HEK293 (cell line): ENCODE results near the gene FSTL4.

ENCODE experiments used
- CTCF ChIP-seq: fragments of 450-650 bp; formaldehyde crosslinking; IDR thresholded peaks from 2 replicates; pipeline ENCODE4 v1.5.1; 2016; ENCODE audit warnings: missing biosample characterization, missing genetic modification characterization
- KLF9 ChIP-seq: fragments of 450-650 bp; formaldehyde crosslinking; IDR thresholded peaks from 2 replicates; pipeline ENCODE4 v1.5.1; 2016; ENCODE audit warnings: missing biosample characterization, missing genetic modification characterization, low read depth
- PRDM1 ChIP-seq: fragments of 450-650 bp; formaldehyde crosslinking; IDR thresholded peaks from 2 replicates; pipeline ENCODE4; 2016; ENCODE audit warnings: missing biosample characterization, missing genetic modification characterization
- ZBTB1 ChIP-seq: fragments of 450-650 bp; formaldehyde crosslinking; IDR thresholded peaks from 2 replicates; pipeline ENCODE4 v1.5.1; 2016; ENCODE audit warnings: missing biosample characterization, missing genetic modification characterization
- ZBTB17 ChIP-seq: fragments of 450-650 bp; formaldehyde crosslinking; IDR thresholded peaks from 2 replicates; pipeline ENCODE4 v1.5.1; 2016; ENCODE audit warnings: missing biosample characterization, missing genetic modification characterization
- ZBTB21 ChIP-seq: fragments of 450-650 bp; formaldehyde crosslinking; IDR thresholded peaks from 2 replicates; pipeline ENCODE4 v1.5.1; 2017; ENCODE audit warnings: missing biosample characterization, missing genetic modification characterization
- ZBTB7A ChIP-seq: fragments of 450-650 bp; formaldehyde crosslinking; IDR thresholded peaks from 2 replicates; pipeline ENCODE4 v1.5.1; 2016; ENCODE audit warnings: low read depth, missing biosample characterization, missing genetic modification characterization
- ZNF114 ChIP-seq: fragments of 450-650 bp; formaldehyde crosslinking; IDR thresholded peaks from 2 replicates; pipeline ENCODE4 v1.5.0; 2017; ENCODE audit warnings: missing biosample characterization, missing genetic modification characterization
- ZNF174 ChIP-seq: fragments of 450-650 bp; formaldehyde crosslinking; IDR thresholded peaks from 2 replicates; pipeline ENCODE4 v1.5.0; 2017; ENCODE audit warnings: missing biosample characterization, mild to moderate bottlenecking, missing genetic modification characterization
- ZNF24 ChIP-seq: fragments of 450-650 bp; formaldehyde crosslinking; IDR thresholded peaks from 2 replicates; pipeline ENCODE4 v1.5.1; 2016; ENCODE audit warnings: missing biosample characterization, missing genetic modification characterization
- ZNF248 ChIP-seq: fragments of 450-650 bp; formaldehyde crosslinking; IDR thresholded peaks from 2 replicates; pipeline ENCODE4 v1.5.1; 2017; ENCODE audit warnings: missing biosample characterization, missing genetic modification characterization

DNA sequence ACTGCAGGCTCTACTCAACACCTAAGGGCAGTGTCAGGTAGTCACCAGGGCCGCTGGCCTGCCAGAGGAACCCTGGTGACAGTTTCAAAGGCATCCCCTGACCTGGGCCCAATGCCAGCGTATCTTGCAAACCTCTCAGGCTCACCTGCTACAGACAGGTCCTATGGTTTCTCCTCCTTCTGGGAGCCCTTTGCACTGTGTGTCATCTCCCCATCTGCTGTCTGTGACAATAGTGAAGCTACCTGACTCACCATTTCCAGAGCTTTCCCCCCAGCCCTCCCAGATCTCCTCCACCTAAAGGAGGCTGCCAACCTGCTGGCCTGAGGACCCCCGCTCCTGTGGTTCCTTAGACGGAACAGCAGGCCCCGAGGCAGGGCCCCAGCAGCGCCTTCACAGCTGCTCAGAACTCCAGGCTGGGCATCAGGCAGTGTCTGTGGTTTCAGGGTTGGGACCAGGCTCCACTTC is 203.1 kb downstream of the FSTL4 start:
- TF ChIP-seq CTCF (tag by site-specific recombination), result no peak
- TF ChIP-seq PRDM1, result no peak
- TF ChIP-seq ZBTB17 (tag by site-specific recombination), result no peak
- no peak for TF ChIP-seq KLF9 (tag by site-specific recombination)
- no peak for TF ChIP-seq ZBTB7A (tag by site-specific recombination)
- no peak for TF ChIP-seq ZBTB21 (tag by site-specific recombination)
- TF ChIP-seq ZBTB1, result no peak
- TF ChIP-seq ZNF248 (tag by site-specific recombination), result no peak
- no peak for TF ChIP-seq ZNF174 (tag by site-specific recombination)
- TF ChIP-seq ZNF24 (tag by site-specific recombination), result no peak
- TF ChIP-seq ZNF114 (tag by site-specific recombination), result no peak
